COR-L47 (cell line): ENCODE measurements around the gene SLC22A14.
"Not testable (repeated sequence)": the region's sequence is repeated elsewhere in the genome, so short reads cannot be mapped to it uniquely, and the experiment has no call there.

ENCODE experiments used
- DNase-seq: peaks from one replicate; lab custom pipeline; 2025; lab: John Stamatoyannopoulos, UW

Gene SLC22A14

DNA sequence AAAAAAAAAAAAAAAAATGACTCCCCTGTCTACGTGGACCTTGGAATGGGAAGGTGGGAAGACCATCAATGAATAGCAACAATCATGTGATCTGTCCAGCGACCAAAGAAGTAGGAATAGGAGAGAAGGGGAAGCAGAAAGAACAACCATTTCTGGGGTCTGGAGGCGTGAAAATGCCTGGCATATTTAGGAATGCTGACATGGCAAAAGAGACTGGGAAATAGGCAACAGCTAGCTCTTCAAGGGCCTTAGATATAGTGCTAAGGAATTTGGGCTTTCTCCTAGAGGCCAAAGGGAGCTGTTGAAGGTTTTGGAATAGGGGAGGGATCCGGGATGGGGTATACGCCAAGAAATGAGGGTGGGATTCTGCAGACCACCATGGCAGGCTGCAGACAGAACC, 10.5 kb upstream of the SLC22A14 start:
- no peak for DNase-seq

DNA sequence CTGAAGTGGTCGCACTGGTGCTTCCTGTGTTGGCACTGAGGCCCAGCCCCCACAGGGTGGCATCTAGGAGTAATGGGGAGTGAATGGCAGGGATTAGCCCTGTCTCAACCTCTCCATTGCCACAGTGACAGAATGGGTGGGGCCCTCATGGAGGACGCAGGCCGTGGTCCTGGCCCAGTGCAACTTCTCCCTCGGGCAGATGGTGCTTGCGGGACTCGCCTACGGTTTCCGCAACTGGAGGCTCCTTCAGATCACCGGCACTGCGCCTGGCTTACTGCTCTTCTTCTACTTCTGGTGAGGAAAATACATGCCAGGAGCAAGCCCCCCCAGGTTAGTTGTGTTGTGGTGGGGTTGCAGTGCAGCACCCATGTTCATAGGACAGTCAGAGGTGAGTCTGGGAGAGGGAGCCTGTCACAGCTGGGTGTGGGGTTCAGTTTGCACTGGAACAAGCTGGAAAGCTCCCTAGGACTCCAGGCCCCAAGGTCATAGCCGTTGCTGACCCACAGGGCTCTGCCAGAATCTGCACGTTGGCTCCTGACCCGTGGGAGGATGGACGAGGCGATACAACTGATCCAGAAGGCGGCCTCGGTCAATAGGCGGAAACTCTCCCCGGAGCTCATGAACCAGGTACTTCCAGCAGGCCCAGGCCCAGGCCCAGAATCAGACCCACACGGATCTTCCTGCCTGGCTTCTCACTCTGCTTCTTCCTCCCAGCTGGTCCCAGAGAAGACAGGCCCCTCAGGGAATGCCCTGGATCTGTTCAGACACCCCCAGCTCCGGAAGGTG, 7.0 kb upstream of the SLC22A14 start:
- DNase-seq, result no peak

DNA sequence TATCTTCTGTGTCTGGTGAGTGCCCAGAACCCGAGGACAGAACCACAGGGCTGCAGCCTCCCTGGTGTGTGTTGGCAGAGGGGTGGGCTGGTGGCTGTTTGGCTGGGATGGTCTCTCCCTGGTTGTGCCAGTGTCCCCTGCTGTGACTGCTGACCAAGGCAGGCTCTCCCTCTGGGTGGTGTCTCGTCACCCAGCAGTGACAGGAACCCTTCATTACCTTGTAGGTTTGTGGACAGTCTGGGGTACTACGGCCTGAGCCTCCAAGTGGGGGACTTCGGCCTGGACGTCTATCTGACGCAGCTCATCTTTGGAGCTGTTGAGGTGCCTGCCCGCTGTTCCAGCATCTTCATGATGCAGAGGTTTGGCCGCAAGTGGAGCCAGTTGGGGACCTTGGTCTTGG, 6.4 kb upstream of the SLC22A14 start:
- no peak for DNase-seq

DNA sequence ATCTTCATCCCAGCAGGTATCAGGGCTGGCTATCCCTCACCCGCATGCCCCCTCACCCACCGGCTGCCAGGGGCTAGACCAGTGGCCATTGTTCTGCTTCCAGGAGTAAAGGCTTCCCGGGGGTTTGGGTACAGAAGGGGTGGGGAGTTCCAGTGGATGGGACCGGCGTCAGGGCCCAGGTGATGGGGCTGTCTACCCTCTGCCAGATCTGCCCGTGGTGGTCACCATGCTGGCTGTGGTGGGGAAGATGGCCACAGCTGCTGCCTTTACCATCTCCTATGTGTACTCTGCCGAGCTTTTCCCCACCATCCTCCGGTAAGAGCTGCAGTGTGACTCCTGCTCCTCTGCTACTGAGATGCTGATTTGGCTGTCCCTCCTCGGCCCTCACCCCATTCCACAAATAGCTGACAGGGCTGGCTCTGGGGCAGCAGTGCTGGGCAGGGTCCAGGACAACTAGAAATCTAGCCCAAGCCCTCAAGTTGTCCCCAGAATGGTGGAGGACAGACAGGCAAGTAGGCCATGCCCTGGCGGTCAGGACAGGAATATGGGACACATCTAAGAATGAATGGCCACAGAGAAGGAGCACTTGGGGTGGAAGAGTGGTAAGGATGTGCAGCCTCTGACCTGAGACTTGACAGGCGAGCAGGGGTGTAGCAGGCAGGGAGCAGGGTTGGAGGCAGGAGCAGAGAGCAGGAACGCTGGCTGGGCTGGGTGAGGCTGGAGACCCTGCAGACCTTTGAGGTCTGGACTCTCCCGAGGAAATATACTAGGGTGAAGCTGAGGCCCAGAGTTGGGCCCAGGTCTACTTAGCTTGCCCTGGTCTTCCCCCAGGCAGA, 5.8 kb upstream of the SLC22A14 start:
- no peak for DNase-seq

DNA sequence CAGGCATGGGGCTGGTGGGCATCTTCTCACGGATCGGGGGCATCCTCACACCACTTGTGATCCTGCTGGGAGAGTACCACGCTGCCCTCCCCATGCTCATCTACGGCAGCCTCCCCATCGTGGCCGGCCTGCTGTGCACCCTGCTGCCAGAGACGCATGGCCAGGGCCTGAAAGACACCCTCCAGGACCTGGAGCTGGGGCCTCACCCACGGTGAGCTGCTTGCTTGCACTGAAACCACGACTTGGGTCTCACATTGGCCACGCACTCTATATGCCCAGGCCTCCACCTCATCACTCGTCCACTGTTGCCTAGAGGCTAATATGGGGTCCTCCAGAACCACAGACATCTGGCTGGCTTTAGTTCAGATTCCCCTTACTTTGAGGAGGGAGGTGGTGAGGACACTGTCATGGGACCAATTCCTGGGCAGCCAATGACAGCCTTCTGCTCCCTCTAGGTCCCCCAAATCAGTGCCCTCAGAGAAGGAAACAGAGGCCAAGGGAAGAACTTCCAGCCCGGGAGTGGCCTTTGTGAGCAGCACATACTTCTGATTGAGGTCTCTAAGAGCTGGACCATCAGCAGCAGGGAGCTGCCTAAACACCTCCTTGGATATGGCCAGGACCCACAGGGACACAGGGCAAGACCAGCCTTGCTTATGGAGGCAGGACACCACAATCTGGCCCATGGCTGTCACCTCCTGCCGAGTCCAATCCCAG, 5.0 kb upstream of the SLC22A14 start:
- DNase-seq, result no peak

DNA sequence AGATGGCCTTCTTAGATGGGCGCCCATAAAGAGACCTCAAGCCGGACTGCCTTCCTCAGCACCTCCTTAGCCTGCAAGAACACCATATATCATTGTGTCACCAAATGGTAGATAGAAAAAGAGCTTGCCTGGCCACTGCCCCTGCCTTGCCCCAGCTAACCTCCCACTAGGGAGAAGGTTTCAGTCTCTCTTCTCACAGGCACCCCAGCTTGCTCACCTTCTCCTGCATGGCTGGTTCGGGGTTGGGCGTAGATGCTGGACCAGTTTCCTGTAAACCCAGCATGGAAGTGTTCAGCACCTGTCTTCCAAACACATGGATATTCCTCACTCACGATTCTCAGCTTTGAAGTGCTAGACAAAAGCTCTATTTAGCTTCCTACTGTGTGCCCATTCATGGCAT, 3.3 kb upstream of the SLC22A14 start:
- no peak for DNase-seq

DNA sequence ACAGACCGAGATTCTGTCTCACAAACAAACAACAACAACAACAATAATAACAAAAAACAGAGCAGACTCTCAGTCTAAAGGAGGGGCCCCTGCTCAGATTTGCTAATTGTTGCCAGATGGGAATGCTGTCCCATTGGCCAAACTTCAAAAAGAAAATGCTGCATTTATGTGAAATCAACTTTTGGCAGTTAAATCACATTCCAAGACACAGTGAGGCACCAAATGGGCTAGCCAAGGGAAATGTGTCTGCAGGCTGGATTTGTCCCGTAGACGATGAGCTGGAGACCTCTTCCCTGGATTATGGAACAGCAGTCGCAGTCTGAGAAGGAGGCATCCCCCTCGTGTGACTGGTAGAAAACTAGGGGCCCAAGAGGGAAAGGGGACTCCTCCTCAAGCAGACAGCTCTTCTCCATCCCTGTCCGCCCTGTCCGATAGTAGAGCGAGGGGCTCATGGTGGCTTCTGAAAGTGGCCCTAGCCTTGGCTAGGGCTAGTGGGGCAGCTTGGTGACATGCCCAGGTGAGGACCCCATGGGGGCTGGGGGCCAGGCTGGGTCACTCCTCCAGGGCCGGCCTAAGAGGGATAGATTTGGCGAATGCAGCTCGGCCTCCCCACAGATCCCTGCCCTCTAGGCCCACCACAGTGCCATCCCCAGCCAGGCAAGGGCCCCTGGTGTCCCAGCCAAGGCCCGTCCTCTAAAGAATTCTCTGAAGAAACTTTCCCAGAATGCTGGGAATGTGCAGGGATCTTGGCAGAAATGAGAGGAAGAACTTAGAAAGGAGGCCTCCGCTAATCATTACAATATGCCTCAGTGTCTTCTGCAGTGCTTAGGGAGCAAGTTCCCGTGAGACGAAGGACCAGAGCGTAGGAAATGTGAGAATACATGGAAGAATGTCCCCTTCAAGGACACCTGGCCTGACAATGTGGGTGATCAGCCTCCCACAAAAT, 2.0 kb downstream of the SLC22A14 start:
- DNase-seq, result no peak

DNA sequence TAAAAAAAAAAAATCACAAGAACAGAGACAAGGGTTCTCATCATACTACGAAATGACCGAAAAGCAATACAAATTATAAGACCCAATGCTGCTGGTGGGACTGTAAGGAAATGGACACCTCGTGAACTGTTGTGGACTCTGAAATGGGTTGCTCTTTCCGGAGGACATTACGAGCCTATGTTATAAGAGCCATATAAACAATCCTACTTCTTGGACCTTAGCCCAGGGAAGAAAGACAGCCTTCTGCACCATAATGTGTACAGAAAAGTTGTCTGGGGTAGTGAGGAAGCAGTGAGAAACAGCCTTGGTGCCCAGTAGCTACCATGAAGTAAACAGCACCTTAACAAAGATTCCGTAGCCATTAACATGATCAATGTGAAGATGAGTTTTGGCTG, 2.7 kb downstream of the SLC22A14 start:
- no peak for DNase-seq

DNA sequence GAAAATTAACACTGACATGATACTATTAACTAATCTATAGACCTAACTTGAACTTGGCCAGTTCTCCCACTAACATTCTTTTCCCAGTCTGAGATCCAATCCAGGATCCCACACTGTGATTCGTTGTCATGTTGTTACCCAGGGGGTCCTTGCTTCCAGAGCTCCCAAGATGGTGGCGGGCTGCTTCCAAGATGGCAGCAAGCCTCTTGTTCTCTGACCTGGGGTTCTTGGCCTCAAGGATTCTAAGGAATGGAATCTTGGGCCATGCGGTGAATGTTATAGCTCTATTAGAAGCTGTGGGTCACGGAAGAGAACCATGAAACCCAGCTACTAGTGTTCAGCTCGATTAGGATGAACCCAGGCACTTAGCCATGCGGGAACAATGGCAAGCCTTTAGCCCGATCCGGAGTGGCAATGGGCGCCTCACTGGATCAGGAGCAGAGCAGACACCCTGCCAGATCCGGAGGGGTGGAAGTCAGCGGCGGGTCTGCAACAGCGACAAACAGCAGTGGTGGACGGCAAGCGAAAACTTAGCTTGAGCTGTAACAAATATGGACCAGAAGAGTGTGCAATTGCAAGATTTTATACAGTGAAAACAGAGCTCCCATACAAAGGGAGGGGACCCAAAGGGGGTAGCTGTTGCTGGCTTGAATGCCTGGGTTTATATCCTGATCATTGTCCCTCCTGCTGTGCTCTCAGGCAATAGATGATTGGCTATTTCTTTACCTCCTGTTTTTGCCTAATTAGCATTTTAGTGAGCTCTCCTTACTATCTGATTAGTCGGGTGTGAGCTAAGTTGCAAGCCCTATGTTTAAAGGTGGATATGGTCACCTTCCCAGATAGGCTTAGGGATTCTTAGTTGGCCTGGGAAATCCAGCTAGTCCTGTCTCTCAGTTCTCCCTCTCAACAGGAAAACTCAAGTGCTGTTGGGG, 7.5 kb downstream of the SLC22A14 start:
- not testable (repeated sequence) for DNase-seq

DNA sequence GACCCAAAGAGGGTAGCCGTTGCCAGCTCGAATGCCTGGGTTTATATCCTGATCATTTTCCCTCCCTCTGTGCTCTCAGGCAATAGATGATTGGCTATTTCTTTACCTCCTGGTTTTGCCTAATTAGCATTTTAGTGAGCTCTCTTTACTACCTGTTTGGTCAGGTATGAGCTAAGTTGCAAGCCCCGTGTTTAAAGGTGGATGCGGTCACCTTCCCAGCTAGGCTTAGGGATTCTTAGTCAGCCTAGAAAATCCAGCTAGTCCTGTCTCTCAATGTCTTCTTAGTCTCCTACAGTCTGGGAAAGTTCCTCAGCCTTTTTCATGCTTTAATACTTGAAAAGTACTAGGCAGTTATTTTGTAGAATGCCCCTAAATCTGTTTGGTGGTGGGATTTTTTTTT, 15.0 kb downstream of the SLC22A14 start:
- DNase-seq, result not testable (repeated sequence)

DNA sequence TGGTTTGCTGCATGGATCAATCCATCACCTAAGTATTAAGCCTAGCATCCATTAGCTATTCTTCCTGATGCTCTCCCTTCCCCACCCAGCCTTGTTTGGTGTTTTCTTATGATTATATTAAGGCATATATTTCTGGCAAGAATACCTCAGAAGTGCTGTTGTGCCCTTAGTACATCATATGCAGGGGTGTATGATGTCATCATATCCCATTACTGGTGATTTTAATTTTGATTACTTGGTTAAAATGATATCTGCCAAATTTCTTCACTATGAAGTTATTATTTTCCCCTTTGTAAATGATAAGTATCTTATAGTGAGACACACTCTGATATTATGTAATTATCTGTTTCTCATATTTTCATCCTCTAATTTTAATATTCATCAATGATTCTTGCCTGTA, 15.4 kb downstream of the SLC22A14 start:
- DNase-seq, result no peak

DNA sequence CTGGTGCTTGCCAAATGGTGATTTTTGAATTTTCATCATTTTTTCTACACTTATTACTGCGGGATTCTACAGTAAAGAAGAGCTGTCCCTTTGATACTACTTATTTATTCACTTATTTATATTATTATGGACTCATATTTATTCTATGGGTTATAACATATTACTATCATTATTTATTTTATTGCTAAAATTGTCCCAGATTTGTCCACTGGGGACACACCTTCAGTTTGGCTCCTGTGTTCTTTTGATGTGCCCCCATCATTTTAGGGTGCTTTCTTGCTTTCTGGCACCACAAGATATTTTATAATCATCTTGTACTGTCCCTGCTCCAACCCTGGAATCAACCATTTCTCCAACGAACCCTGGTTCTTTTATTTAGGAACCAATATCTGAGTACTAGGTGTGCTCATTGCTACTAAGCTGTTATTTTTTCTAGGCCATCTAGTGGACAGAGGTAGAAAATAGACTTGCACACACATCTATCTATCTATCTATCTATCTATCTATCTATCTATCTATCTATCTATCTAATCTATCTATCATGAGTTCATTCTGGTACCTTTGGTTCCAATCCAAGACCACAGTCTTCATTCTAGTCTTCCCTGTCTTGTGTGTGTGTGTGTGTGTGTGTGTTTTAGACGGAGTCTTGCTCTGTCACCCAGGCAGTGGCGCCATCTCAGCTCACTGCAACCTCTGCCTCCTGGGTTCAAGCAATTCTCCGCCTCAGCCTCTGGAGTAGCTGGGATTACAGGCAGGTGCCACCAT, 16.0 kb downstream of the SLC22A14 start:
- no peak for DNase-seq

DNA sequence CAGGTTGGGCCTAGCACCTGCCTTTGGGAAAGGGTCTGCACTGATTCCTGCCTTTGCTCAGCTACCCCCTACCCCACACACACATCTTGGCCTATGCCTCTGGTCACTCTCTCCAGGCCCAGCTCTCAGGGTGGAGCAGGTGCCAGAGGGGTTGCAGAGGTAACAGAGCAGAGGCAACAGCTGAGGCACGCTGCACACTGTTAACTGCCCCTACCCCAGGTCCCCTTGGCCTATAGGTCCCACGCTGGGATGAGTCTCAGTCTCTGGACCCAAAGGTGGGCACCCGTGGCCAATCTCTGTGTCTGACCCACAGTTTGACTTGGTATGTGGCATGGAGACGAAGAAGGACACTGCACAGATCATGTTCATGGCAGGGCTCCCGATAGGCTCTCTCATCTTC, 24.8 kb downstream of the SLC22A14 start:
- no peak for DNase-seq

DNA sequence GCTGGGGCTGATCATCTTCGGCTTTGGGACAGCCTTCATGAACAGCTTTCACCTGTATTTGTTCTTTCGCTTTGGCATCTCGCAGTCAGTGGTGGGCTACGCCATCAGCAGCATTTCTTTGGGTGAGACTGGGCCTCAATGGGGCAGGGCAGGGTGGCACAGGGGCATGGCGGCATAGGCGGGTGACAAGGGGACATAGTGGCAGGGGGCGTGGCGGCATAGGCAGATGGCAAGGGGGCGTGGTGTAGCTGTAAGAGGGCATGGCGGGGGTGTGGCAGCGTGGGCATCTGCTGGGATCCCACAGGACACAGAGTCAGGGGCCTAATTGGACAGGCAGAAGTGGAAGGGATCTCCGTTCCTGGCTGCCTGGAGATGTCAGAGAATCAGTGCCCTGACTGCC, 25.5 kb downstream of the SLC22A14 start:
- no peak for DNase-seq

DNA sequence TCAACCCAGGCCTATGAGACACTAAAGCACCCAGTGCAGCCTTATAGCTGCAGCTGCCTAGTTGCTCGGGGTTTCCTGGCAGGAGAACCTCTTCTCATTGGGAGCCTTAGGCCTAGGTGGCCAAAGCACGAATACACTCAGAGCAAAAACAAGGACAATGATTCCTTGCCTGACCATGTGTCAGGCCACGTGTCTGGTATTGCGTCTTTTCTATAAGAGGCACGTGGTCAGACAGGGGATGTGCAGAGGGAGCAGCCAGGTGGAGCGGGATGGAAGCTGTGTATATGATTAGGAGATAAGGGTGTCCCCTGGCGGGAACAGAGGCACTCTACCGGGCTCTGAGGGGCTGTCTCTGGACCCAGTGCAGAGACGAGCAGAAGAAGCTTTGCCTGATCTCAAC, 26.4 kb downstream of the SLC22A14 start:
- no peak for DNase-seq

DNA sequence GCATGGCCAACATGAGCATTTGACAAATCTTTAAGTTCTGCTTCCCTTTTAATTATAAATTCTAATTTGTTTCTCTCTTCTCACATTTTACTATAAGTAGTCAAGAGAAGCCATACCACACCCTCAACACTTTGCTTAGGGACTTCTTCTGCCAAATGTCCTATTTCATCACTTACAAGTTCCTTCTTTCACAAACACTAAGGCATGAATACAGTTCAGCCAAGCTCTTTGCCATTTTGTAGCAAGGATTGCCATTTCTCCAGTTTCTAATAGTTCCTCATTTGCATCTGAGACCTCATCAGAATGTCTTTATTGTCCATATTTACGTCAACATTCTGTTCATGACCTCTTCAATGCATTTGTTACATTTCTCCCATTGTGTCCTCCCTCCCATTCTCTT, 29.4 kb downstream of the SLC22A14 start:
- DNase-seq, result no peak

DNA sequence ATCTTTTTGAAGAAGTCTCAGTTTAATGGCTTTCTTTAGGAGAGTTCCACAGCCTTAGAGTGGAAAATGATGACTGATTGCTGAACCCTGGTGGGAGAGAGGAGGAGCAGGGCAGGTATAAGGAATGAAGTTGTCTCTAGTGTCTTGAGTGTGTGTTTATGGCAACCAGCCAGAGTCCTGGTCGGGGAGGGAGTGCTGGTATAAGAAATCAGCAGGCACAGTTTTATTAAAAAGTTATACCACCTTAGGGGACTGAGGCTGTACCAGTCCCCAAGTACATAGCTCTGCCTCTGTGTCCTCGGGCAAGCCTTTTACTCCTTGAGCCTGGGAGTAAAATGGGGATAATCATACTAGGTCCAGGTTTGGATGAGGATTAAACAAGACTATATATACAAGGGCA, 29.8 kb downstream of the SLC22A14 start:
- no peak for DNase-seq

DNA sequence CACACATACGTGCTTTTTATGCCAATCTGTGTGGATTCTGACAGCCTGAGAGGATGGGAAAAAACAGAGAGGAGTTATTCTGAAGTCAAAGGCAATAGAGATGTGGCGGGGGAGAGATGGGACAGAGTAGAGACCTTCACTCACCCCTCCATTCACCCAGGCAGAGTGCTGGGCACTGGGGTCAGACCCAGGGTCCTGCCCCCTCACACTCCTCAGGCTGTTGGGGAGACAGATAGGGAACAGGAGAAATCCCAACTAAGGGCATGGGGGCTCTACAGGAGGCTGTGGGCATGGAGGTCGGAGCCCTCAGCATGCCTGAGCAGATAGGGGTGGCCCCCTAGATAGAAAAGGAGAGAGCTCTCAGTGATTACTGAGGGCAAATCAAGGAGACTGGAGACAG, 30.3 kb downstream of the SLC22A14 start:
- DNase-seq, result no peak

DNA sequence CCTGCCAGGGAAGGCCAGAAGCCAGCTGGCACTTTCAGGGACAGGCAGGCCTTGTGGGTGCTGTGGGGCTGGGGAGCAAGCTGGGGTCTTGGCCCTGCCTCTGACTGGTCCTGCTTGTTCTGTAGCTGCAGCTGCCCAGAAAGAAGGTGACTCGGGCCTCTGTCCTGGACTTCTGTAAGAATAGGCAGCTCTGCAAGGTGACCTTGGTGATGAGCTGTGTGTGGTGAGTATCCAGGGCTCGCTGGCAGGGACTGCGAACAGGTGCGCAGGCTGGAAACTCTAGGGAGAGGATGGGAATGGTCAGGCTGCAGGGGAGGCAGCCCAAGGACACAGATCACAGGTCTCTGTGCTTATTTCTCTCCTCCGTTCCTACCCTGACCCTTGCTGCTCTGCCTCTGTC, 31.2 kb downstream of the SLC22A14 start:
- DNase-seq, result no peak

DNA sequence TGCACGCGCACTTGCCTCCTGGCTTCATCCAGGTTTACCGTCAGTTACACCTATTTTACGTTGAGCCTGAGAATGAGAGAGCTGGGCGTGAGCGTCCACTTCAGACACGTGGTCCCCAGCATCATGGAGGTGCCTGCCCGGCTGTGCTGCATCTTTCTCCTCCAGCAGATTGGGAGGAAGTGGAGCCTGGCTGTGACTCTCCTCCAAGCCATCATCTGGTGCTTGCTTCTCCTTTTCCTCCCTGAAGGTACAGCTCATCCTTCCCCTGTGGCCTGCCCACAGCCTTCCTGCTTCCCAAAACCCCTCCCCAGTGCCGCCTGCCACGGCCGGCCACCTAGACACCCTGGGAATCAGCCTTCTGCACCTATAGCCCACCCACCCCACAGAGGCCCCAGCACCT, 31.6 kb downstream of the SLC22A14 start:
- no peak for DNase-seq
